VCaP (cell line): Measurements from ENCODE around the gene CYTH1.

Experiments
- H3K27ac ChIP-seq: fragments of 450-650 bp; 2 replicates; pipeline ENCODE4 v1.5.1; 2017
- CTCF ChIP-seq: fragments of 450-650 bp; conservative IDR thresholded peaks from 2 replicates; pipeline ENCODE4 v1.5.1; 2017; ENCODE audit warnings: mild to moderate bottlenecking, moderate library complexity

CYTH1 gene

DNA sequence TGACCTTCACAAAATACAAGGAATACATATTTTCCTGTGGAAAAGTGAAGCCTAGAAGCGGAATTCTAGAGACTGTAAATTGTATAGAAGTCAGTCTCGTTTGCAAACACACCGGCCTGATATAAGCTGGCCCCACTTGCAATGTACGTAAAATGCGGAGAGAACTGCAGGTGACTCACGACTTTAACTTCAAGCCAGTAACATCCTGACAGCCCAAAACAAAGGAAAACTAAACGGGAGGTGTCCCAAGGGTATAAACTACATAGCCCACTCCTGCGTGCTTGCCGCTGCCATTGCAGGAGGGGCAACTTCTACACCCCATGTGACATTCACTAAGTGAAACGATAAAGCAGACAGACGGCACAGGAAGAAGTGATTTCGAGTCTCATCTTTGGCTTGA is 101.6 kb downstream of the CYTH1 start:
- no peak overlapping the region for H3K27ac ChIP-seq
- no peak for TF ChIP-seq CTCF

DNA sequence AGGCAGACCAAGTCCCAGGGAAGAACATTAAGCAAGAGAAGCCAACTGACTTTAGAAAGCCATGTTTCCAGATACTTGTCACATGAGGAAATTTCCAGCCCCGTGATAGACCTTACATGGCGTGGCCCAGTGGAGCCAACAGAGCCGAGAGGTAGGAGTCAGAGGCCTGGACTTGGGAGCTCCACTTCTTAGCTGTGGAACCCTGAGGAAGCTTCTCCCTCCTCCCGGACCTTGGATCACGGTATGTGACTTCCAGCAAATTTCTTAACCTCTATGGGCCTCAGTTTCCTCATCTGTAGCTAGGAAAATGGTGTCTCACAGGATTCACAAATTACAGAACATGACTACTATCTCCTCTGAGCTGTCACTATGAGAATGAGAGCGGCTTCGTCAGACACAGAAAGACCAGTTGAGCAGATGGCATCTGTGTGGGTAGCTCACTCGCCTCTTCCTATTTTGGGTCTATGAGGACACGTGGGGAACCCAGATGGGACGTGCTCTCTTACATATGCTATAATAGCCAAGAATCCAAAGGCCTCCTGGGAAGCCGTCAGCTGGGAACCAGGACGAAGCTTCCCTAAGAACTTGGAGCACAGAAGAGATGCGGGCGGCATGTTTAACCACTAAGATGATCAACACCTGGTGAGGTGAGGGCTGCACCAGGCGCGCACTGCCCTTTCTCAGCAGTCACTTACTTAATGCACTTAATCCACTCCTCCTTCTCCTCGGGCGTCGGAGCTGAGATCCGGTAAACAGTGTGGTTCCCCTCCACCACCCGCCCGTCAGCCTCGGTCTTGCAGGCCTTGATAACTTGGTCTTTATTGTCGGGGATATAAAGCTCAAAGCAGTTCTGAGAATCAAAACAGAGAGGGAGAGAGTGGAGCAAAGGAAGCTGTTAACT is 102.3 kb downstream of the CYTH1 start:
- TF ChIP-seq CTCF = no peak
- H3K27ac ChIP-seq = no peak overlapping the region

DNA sequence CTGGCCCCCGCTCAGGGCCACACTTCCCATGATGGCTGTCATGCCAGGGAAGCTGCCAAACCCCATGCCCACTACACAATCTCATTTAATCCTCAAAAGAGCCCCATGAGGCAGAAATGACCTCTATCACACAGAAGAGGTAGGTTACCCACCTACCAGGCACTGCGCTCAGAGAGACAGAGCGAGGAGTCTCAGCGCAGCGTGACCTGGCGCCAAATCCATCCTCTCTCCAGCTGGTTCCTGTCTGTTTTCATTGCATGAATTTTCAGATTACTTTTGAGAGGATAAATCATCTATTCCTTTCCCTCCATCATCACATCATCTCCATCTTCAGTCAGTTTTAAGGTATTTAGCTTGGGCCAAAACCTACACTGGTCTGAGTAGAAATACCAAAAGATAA is 103.4 kb downstream of the CYTH1 start:
- H3K27ac ChIP-seq = no peak overlapping the region
- no peak for TF ChIP-seq CTCF

DNA sequence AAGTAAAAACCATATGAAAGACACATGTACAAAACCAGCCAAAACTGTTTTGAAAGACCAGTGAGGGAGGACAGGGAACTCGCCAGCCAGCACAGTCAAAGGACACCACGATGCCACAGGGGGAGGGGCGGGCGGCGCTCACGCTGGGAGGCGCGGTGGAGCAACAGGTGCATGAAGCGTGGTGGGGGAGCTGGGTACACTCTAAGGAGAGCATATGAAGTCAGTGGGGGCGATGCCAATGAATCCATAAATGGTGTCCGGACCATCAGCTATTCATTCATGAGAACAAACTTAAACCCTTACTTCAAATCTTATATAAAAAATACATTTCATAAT is 103.9 kb downstream of the CYTH1 start:
- no peak for TF ChIP-seq CTCF
- H3K27ac ChIP-seq = no peak overlapping the region

- TF ChIP-seq CTCF = no peak
- no peak overlapping the region for H3K27ac ChIP-seq
These were observed 104.5 kb downstream of the CYTH1 start for GRCh38 chr17:78677303-78678221.

DNA sequence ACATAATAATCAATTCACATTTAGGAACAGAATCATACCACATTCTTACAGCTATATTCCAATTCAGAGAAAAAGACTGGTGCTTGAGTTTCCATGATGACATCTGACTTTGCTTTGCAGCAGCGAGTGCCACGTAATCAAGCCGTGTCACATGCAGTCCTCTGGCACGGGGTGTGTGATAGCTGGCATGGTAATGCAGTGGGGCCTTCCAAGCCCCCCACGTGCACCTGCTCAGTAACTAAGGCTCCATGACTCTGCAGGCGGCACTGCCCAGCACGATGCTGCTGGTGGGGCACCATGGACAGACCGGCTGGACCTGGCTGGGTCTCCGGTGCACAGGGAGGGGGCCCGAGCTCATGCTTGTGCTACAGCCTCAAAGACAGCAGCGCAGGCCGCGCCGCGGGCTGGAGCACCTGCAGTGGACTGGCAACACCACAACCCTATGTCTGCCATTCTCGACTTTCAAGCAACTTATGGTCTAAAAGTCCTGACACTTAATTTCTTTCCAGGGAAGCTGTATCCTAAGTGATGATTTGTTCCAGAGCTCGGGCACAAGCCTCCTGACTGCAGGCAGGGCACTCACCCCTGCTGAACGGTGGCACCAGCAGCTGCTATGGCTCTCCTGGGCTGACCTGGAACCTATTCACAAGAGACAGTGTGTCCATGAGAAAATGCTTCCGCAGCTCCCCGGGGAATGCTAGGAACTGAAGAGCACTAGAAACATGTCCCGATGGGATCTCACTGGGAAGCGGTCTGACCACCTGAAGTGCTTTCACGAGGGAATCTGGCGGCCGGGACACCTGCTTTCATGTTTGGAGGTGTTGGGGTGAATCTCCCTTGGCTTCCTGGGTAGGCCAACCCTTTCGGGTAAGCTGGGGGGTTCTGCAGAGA is 105.4 kb downstream of the CYTH1 start:
- TF ChIP-seq CTCF = no peak
- no peak overlapping the region for H3K27ac ChIP-seq
